ENCODE results near the gene UBE2J2.

GRCh38 chr1:1225913-1226312, 47.7 kb downstream of the UBE2J2 start:
- TF ChIP-seq POLR2A (IDR thresholded peaks at IDR 0.05; ENCODE audit: low read length) (no peak), GATA1 (IDR thresholded peaks at IDR 0.05; ENCODE audit: low read depth, low read length) (no peak)
